Measurements from ENCODE around the gene RPTOR.
A peak's percentile ranks its signal among the peaks of the same experiment; 100 is the strongest.

Gene RPTOR

GRCh38 chr17:80969674-80970043, 425.0 kb downstream of the RPTOR start:
- TF ChIP-seq CSDC2 (CRISPR knock-in tag; IDR thresholded peaks at IDR 0.05), result no peak
- TF ChIP-seq ZC3H10 (CRISPR knock-in tag; IDR thresholded peaks at IDR 0.05), result no peak
- TF ChIP-seq, protein P1, sequence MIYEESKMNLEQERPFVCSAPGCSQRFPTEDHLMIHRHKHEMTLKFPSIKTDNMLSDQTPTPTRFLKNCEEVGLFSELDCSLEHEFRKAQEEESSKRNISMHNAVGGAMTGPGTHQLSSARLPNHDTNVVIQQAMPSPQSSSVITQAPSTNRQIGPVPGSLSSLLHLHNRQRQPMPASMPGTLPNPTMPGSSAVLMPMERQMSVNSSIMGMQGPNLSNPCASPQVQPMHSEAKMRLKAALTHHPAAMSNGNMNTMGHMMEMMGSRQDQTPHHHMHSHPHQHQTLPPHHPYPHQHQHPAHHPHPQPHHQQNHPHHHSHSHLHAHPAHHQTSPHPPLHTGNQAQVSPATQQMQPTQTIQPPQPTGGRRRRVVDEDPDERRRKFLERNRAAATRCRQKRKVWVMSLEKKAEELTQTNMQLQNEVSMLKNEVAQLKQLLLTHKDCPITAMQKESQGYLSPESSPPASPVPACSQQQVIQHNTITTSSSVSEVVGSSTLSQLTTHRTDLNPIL (CRISPR knock-in tag; IDR thresholded peaks at IDR 0.05; ENCODE audit: low read depth), result no peak
- TF ChIP-seq SNAI2 (CRISPR knock-in tag; IDR thresholded peaks at IDR 0.05), result no peak
- no peak for TF ChIP-seq ISL1 (CRISPR knock-in tag; IDR thresholded peaks at IDR 0.05)
- TF ChIP-seq, protein P2, sequence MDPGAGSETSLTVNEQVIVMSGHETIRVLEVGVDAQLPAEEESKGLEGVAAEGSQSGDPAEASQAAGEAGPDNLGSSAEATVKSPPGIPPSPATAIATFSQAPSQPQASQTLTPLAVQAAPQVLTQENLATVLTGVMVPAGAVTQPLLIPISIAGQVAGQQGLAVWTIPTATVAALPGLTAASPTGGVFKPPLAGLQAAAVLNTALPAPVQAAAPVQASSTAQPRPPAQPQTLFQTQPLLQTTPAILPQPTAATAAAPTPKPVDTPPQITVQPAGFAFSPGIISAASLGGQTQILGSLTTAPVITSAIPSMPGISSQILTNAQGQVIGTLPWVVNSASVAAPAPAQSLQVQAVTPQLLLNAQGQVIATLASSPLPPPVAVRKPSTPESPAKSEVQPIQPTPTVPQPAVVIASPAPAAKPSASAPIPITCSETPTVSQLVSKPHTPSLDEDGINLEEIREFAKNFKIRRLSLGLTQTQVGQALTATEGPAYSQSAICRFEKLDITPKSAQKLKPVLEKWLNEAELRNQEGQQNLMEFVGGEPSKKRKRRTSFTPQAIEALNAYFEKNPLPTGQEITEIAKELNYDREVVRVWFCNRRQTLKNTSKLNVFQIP (CRISPR knock-in tag; IDR thresholded peaks at IDR 0.05; ENCODE audit: borderline replicate concordance, low read depth), result no peak
- TF ChIP-seq ZNF8 (CRISPR knock-in tag; IDR thresholded peaks at IDR 0.05), result no peak
- TF ChIP-seq ZFP3 (CRISPR knock-in tag; IDR thresholded peaks at IDR 0.05), result no peak
- peak; percentile 5 for ATAC-seq

DNA sequence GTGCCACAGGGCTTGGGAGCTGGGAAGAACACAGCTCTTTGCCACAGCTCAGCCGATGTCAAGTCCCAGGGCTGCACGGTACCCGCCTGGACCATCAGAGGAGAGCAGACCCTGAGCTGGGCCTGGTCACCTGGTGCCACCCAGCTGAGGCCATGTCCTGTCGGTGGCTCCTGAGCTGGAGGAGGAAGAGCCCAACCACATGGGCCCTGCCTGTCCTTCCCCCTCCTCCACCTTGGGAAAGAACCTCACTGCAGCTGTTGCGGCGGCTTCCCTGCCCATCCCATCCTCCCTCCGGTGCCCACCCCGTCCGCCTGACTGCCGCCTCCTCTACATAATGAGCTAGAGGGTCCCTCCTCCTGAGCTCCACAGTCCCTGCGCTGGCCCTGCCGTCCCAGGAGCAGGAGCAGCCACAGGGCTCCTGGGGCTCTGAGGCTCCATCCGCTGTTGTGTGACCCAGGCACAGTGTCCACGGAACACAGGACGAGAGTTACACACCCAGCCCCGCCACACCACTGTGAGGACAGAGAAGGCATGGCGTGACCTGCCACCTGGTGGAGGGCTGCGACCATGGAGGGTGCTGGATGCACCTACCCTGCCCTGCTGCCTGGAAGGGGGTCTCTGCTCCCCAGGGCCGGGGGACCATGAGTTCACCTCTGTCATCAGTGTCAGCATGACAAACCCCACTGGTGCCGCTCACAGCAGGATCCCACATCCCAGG, 425.6 kb downstream of the RPTOR start:
- peak; percentile 64 for ATAC-seq
- TF ChIP-seq RARB (CRISPR knock-in tag; IDR thresholded peaks at IDR 0.05) (no peak), ARNTL (CRISPR knock-in tag; IDR thresholded peaks at IDR 0.05; ENCODE audit: borderline replicate concordance, low read depth) (no peak), ESRRG (CRISPR knock-in tag; IDR thresholded peaks at IDR 0.05) (no peak), ISL1 (CRISPR knock-in tag; IDR thresholded peaks at IDR 0.05) (no peak), OSR1 (CRISPR knock-in tag; IDR thresholded peaks at IDR 0.05) (no peak)

DNA sequence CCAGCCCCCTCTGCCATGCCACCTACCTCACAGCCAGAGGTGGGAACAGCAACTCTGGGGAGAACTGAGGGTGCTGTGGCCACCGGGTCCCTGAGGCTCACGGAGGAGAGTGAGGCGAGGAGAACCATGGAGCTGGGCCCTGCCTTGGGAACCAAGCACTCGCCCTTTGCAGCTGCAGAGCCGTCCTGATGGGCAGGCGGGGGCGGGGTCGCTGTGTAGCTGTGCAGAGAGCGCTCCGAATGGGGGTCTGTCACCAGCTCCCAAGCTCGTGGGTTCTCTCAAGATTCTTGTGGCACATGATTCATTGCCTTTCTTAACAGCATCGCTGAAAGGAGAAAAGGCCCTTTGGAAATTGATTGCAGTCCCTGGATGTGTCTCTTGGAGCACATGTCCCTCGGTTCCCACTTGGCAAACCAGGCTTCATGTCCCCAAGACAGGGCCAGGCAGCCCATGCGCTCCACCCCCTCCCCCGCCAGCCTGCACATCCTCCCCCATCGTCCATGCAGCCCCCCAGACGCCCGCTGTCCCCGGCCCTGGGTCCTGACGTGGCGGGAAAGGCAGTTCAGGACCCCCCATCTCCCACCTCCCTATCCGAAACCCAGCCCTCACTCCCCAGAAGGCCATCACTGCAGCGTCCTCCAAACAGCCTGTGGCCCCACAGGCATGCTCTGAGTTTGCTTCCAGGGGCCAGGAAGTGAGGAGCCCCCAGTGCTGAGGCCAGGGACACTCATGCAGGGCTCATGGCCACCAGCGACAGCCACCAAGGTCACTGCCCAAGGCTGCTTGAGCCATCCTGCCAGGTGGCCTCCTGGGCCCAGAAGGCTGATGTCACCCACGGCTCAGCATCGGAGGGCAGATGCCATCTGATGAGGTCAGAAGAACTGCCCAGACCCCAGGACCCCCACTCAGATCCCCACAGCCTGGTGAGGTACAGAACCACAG, 426.4 kb downstream of the RPTOR start:
- ATAC-seq, result no peak; the same call in none of the 3 replicates
- TF ChIP-seq TOX (CRISPR knock-in tag; IDR thresholded peaks at IDR 0.05; ENCODE audit: borderline replicate concordance) (no peak), BACH2 (CRISPR knock-in tag; IDR thresholded peaks at IDR 0.05; ENCODE audit: borderline replicate concordance) (no peak)
- TF ChIP-seq, protein P3, sequence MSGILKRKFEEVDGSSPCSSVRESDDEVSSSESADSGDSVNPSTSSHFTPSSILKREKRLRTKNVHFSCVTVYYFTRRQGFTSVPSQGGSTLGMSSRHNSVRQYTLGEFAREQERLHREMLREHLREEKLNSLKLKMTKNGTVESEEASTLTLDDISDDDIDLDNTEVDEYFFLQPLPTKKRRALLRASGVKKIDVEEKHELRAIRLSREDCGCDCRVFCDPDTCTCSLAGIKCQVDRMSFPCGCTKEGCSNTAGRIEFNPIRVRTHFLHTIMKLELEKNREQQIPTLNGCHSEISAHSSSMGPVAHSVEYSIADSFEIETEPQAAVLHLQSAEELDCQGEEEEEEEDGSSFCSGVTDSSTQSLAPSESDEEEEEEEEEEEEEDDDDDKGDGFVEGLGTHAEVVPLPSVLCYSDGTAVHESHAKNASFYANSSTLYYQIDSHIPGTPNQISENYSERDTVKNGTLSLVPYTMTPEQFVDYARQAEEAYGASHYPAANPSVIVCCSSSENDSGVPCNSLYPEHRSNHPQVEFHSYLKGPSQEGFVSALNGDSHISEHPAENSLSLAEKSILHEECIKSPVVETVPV (CRISPR knock-in tag; IDR thresholded peaks at IDR 0.05), result no peak

- no peak for ATAC-seq
- TF ChIP-seq ARNTL (CRISPR knock-in tag; IDR thresholded peaks at IDR 0.05; ENCODE audit: borderline replicate concordance, low read depth) (no peak), BACH2 (CRISPR knock-in tag; IDR thresholded peaks at IDR 0.05; ENCODE audit: borderline replicate concordance) (no peak), OSR1 (CRISPR knock-in tag; IDR thresholded peaks at IDR 0.05) (no peak), TOX (CRISPR knock-in tag; IDR thresholded peaks at IDR 0.05; ENCODE audit: borderline replicate concordance) (no peak), SNAI2 (CRISPR knock-in tag; IDR thresholded peaks at IDR 0.05) (no peak), TCF4 (CRISPR knock-in tag; IDR thresholded peaks at IDR 0.05; ENCODE audit: borderline replicate concordance) (no peak), ZNF565 (CRISPR knock-in tag; conservative IDR thresholded peaks at IDR 0.05; ENCODE audit: low read depth) (no peak), ZNF8 (CRISPR knock-in tag; IDR thresholded peaks at IDR 0.05) (no peak), ZFP3 (CRISPR knock-in tag; IDR thresholded peaks at IDR 0.05) (no peak), ZFP30 (CRISPR knock-in tag; IDR thresholded peaks at IDR 0.05) (no peak), PATZ1 (CRISPR knock-in tag; IDR thresholded peaks at IDR 0.05; ENCODE audit: borderline replicate concordance) (no peak), ESRRG (CRISPR knock-in tag; IDR thresholded peaks at IDR 0.05) (no peak), ZNF70 (CRISPR knock-in tag; IDR thresholded peaks at IDR 0.05) (no peak)
- TF ChIP-seq, protein P4, sequence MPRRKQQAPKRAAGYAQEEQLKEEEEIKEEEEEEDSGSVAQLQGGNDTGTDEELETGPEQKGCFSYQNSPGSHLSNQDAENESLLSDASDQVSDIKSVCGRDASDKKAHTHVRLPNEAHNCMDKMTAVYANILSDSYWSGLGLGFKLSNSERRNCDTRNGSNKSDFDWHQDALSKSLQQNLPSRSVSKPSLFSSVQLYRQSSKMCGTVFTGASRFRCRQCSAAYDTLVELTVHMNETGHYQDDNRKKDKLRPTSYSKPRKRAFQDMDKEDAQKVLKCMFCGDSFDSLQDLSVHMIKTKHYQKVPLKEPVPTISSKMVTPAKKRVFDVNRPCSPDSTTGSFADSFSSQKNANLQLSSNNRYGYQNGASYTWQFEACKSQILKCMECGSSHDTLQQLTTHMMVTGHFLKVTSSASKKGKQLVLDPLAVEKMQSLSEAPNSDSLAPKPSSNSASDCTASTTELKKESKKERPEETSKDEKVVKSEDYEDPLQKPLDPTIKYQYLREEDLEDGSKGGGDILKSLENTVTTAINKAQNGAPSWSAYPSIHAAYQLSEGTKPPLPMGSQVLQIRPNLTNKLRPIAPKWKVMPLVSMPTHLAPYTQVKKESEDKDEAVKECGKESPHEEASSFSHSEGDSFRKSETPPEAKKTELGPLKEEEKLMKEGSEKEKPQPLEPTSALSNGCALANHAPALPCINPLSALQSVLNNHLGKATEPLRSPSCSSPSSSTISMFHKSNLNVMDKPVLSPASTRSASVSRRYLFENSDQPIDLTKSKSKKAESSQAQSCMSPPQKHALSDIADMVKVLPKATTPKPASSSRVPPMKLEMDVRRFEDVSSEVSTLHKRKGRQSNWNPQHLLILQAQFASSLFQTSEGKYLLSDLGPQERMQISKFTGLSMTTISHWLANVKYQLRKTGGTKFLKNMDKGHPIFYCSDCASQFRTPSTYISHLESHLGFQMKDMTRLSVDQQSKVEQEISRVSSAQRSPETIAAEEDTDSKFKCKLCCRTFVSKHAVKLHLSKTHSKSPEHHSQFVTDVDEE (CRISPR knock-in tag; IDR thresholded peaks at IDR 0.05), result no peak
- TF ChIP-seq, protein P1 (CRISPR knock-in tag; IDR thresholded peaks at IDR 0.05; ENCODE audit: low read depth), result no peak
Measured at GRCh38 chr17:80971704-80972304, 427.2 kb downstream of the RPTOR start.

Measured in SK-N-SH treated with all-trans-retinoic acid at 6 μM for 48 hours (cell line).